ENCODE results near the gene LRRC18. TPM values are rescaled to one million over a fixed set of nuclear protein-coding genes. Genes with fewer than 3 reads are reported as not detected.

LRRC18 gene
- total RNA-seq, 2 experiments from 2014 or later, result not detected

DNA sequence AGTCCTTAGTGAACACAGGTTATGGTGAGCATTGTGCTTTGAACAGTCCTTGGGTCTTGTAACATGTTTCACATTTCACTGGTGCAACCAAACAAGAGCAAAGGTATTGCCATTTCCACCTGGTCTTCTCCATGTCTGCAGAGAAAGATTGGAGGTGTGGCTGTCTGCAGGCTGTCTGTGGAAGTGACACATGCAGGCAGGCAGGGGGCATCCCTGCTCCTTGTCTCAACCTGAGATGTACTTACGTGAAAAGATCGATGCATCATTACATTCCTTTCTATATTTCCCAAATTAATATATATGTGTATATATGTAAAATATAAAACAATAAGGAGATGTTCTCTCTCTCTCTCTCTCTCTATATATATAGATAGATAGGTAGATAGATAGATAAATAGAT lies 54.3 kb downstream of the LRRC18 start:
- Mint-ChIP-seq H3K27me3 (no peaks in the 10 kb centered on the region), H3K36me3 (ENCODE audit: low read depth) (no peaks in the 10 kb centered on the region), H3K4me1 (ENCODE audit: low read depth) (no peaks in the 10 kb centered on the region), H3K4me3 (no peak overlapping the region), H3K27ac (no peak overlapping the region), H3K9me3 (no peaks in the 10 kb centered on the region)
- TF ChIP-seq, protein P1, sequence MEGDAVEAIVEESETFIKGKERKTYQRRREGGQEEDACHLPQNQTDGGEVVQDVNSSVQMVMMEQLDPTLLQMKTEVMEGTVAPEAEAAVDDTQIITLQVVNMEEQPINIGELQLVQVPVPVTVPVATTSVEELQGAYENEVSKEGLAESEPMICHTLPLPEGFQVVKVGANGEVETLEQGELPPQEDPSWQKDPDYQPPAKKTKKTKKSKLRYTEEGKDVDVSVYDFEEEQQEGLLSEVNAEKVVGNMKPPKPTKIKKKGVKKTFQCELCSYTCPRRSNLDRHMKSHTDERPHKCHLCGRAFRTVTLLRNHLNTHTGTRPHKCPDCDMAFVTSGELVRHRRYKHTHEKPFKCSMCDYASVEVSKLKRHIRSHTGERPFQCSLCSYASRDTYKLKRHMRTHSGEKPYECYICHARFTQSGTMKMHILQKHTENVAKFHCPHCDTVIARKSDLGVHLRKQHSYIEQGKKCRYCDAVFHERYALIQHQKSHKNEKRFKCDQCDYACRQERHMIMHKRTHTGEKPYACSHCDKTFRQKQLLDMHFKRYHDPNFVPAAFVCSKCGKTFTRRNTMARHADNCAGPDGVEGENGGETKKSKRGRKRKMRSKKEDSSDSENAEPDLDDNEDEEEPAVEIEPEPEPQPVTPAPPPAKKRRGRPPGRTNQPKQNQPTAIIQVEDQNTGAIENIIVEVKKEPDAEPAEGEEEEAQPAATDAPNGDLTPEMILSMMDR (IDR thresholded peaks at IDR 0.05), result no peak
- H3K4me3 ChIP-seq (ENCODE audit: low read length), result no peak overlapping the region
- H3K36me3 ChIP-seq (ENCODE audit: insufficient read depth, low read length), result no peaks in the 10 kb centered on the region
- no peaks in the 10 kb centered on the region for H3K4me1 ChIP-seq (ENCODE audit: insufficient read depth, low read length)
- POLR2A ChIA-PET, result no interaction called here
- no peak overlapping the region for H3K27ac ChIP-seq (ENCODE audit: low read depth in 1 of 2, low read length in 2 of 2)
- CTCF ChIA-PET, result no interaction called here
- intact Hi-C loops (cut with DNase I, micrococcal nuclease), result no loop called here
- no peak for ATAC-seq (ENCODE audit: poor library complexity)
- H3K27me3 ChIP-seq (ENCODE audit: control insufficient read depth in 1 of 2, insufficient read depth in 2 of 2, low read length in 2 of 2), result no peaks in the 10 kb centered on the region
- no peak for DNase-seq
- H3K9me3 ChIP-seq (ENCODE audit: control insufficient read depth in 1 of 2, insufficient read depth in 1 of 2, low read length in 2 of 2), result peaks cover 0 to 3% of the 10 kb centered on the region in 2 experiments

GRCh38 chr10:48884179-48885045 lies 55.2 kb downstream of the LRRC18 start:
- Mint-ChIP-seq H3K9me3 (no peaks in the 10 kb centered on the region), H3K36me3 (ENCODE audit: low read depth) (no peaks in the 10 kb centered on the region), H3K27ac (no peak overlapping the region), H3K27me3 (no peaks in the 10 kb centered on the region), H3K4me1 (ENCODE audit: low read depth) (no peaks in the 10 kb centered on the region), H3K4me3 (no peak overlapping the region)
- H3K4me1 ChIP-seq (ENCODE audit: insufficient read depth, low read length), result no peaks in the 10 kb centered on the region
- intact Hi-C loops (cut with DNase I, micrococcal nuclease), result no loop called here
- peaks cover 0 to 3% of the 10 kb centered on the region in 2 experiments for H3K9me3 ChIP-seq (ENCODE audit: control insufficient read depth in 1 of 2, insufficient read depth in 1 of 2, low read length in 2 of 2)
- H3K27ac ChIP-seq (ENCODE audit: low read depth in 1 of 2, low read length in 2 of 2), result no peak overlapping the region
- DNase-seq (no peak), ATAC-seq (ENCODE audit: poor library complexity) (no peak)
- H3K27me3 ChIP-seq (ENCODE audit: control insufficient read depth in 1 of 2, insufficient read depth in 2 of 2, low read length in 2 of 2), result no peaks in the 10 kb centered on the region
- no peaks in the 10 kb centered on the region for H3K36me3 ChIP-seq (ENCODE audit: insufficient read depth, low read length)
- ChIA-PET CTCF (no interaction called here), POLR2A (no interaction called here)
- H3K4me3 ChIP-seq (ENCODE audit: low read length), result no peak overlapping the region
- TF ChIP-seq, protein P1 (IDR thresholded peaks at IDR 0.05), result no peak

DNA sequence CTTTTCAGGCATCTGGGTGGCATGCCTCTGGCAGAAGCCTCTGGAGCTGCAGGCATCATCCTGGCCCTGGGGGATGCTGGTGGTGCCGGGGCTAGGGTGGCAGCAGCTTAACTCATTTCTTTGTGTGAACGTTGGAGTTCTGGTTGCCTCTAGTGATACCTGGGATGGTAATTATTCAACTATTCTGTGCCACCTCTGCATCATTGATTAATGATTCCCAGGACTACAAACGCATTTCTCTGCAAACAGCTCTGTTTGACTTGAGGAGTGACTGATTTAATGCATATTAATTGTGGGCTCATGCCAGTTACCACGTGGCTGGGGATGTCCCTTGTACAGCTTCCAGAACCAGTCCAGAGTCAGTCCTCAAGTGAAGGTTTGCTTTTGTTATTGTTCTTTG lies 55.9 kb downstream of the LRRC18 start:
- DNase-seq, result no peak
- H3K4me1 ChIP-seq (ENCODE audit: insufficient read depth, low read length), result no peaks in the 10 kb centered on the region
- TF ChIP-seq, protein P1 (IDR thresholded peaks at IDR 0.05), result no peak
- no peaks in the 10 kb centered on the region for H3K36me3 Mint-ChIP-seq (ENCODE audit: low read depth)
- ChIA-PET POLR2A (no interaction called here), CTCF (no interaction called here)
- no peaks in the 10 kb centered on the region for H3K27me3 ChIP-seq (ENCODE audit: control insufficient read depth in 1 of 2, insufficient read depth in 2 of 2, low read length in 2 of 2)
- H3K9me3 ChIP-seq (ENCODE audit: control insufficient read depth in 1 of 2, insufficient read depth in 1 of 2, low read length in 2 of 2), result peaks cover 0 to 3% of the 10 kb centered on the region in 2 experiments
- no peak overlapping the region for H3K4me3 Mint-ChIP-seq
- intact Hi-C loops (cut with DNase I, micrococcal nuclease), result no loop called here
- H3K36me3 ChIP-seq (ENCODE audit: insufficient read depth, low read length), result no peaks in the 10 kb centered on the region
- no peaks in the 10 kb centered on the region for H3K4me1 Mint-ChIP-seq (ENCODE audit: low read depth)
- H3K9me3 Mint-ChIP-seq, result no peaks in the 10 kb centered on the region
- no peak overlapping the region for H3K4me3 ChIP-seq (ENCODE audit: low read length)
- ATAC-seq (ENCODE audit: poor library complexity), result no peak
- no peak overlapping the region for H3K27ac ChIP-seq (ENCODE audit: low read depth in 1 of 2, low read length in 2 of 2)
- no peaks in the 10 kb centered on the region for H3K27me3 Mint-ChIP-seq
- H3K27ac Mint-ChIP-seq, result no peak overlapping the region

Data from CD4-positive, alpha-beta T cell (primary cell).